Nucleus accumbens (tissue), 56 donors: ENCODE data around the gene FASLG.
A peak's percentile ranks its signal among the peaks of the same experiment; 100 is the strongest.

ENCODE experiments used
- DNase-seq, 56 donors: peaks; one replicate each; lab custom pipeline; 2025; lab: John Stamatoyannopoulos, UW

FASLG gene

DNA sequence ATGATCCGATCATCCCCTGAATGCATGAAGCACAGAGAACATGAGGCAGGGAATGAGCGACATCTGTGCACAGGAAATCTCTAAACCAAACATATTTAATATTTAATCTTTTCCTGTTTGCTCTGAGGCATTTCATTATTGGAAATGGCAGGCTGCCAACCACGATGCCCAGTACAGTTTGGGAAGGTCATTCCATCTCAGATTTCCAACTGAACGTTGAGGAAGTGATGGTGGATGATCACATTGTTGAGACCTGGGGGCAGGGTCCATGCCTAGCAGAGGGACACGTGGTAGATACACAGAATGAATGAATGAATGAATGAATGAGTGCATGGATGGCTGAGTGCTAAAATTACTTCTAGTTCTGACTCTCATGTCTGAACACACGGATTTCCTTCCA lies 15.9 kb upstream of the FASLG start:
- DNase-seq: no peak

DNA sequence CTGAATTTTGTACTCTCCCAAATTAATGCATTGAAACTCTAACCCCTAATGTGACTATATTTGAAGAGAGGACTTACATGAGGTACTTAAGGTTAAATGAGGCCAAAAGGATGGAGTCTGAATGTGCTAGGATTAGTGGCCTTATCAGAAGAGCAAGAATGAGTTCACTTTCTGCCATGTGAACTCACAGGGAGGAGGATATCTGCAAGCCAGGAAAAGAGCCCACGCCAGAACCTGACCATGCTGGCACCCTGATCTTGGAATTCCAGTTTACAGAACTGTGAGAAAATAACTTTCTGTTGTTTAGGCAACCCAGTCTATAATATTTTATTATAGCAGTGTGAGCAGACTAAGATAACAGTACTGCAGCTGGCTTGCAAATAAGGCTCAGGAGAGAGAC lies 12.2 kb upstream of the FASLG start:
- DNase-seq: no peak

DNA sequence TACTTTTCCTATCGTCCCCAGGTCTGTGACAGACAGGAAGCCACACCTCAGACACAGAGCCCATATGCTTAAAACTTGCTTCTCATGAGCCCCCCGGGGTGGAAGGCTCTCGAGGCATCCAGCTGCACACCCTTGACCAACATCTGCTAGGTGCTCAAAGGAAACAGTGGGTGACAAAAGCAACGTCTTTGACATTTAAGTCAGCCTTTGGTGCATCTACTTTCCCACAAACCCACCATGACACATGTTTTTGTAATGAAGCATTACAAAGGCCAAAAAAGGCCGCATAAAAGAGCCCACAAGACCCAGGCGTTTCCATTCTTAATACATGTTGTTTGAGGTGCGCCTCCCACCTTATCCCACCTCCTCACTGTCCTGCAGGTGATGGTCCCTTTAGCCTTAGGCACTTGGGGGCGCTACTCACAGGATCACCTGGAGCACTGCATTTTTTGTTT lies 11.8 kb upstream of the FASLG start:
- no peak for DNase-seq

DNA sequence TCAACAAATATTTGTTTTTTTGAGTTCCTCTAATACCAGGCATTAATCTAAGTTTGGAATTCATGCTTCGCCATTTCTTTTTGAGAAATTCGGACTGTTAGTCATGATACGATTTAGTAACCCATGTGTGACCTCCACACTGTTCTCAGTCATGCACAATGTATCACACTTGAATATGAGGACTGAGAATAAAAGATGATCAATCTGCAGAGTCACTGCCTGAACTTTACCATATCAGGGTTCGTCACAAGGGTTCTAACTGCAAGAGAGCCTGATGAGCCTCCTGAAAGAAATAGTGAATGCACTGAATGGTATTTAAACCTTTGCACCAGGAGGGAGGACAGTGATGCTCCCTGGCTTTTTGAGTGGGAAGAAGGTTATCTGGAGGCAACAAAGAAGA lies 10.9 kb upstream of the FASLG start:
- DNase-seq: no peak

DNA sequence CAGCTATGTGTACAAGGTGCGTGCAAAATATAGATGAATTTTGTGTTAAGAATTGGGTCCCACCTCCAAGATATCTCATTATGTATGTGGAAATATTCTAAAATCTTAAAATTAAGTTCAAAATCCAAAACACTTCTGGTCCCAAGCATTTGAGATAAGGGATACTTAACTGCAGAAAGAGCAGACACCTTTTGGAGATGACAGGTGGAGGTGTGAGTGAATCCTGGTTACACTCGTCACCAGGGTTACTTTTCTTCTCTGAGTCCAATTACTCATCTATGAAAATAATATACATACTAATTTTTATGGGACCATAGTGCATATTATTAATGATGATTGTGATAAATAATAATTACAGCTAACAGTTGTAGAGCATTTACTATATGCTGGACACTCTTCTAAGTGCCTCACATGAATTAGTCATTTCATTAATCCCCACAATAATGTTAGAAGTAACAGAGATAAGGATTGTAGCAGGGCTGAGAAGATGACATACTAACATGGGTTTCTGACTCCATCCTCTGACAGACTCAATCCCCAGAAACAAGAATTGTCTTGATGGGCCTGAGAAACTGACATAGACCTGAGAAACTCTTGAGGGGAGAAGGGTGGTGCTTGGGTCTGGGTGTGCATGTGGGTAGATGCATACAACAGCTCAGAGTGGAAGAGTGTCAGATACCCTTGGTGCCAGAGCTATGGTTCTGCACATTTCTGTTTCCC lies 8.3 kb upstream of the FASLG start:
- DNase-seq: no peak

DNA sequence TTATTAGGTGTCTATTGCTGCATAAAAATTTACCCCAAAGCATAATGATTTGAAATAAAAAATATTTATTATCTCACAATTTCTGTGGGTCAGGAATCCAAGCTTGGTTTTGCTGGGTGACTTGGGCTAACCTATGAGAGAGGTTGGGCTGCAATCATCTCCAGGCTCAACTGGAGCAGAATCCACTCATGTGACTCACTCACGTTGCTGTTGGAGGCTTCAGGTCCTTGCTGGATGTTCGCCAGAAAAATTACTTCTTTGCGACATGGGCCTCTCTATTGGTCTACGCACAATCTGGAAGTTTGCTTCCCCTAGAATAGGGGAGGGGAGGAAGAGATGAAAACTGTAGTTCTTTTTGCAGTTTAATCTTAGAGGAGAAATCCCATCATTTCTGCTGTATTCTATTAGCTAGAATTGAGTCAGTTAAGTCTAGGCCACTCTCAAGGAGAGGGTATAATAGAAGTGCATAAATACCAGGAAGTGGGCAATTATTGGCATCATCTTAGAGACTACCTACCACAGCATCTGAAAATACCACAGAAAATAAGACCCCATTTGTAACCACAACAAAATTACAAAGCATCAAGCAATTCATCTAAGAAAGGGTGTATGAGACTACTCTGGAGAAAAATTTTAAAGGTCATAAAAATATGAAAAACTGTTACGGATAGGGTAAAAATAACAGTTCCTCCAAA lies 5.7 kb upstream of the FASLG start:
- DNase-seq: no peak

DNA sequence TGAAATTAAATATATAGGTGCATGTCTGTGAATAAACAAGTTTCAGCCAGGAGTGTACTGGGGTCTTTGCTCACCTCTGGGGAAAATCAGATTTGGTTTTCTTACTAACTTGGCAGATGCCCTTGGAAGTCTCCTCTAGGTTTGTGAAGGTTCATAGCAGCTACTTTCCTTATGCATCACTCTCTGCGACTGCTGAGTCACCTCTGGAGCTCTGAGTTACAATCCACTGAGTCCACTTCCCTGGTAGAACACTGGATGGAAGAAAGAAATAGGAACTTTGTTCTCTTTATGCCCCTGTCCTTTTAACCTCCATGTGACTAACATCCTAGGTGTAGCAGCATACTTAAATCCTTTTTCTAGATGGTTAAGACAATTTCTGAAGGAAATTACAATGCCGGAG lies 4.4 kb upstream of the FASLG start:
- no peak for DNase-seq

DNA sequence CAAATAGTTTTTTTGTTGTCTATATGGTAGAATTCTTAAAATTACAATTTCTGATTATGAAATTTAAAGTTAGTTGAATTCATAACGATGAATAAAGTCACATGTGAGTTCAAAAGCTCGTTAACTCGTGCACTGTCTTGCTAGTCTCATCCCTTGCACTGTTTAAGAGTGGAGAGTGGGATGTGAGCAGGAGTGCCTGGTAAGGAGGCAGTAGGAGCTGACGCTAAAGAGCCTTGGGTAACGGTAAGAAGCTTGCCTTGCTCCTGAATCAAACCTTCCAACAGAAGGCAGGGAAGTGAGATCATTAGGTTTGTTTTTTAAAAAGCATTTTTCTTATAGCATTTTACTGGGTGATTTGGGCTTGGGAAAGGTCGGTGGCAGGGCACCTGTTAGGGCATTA lies 2.3 kb upstream of the FASLG start:
- no peak for DNase-seq

DNA sequence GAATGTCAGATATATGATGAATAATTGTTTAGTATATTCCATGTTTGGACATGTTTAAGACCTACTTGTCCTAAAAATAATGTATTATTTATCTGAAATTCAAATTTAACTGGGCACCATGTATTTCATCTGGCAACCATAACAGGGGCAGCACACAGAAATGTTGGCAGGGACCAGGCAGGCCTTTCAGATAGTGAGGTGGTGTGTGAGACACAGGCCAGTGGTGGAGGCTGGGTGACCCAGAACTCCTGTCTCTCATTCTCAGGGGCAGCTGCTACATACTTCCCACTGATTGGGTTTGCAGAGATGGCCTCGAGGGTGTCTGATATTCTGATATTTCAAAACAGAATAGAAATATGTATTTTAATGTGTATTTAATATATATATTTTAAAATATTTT lies 1.3 kb upstream of the FASLG start:
- peak in 4 of 56 donors; percentile 6 to 10 (median 6) for DNase-seq

DNA sequence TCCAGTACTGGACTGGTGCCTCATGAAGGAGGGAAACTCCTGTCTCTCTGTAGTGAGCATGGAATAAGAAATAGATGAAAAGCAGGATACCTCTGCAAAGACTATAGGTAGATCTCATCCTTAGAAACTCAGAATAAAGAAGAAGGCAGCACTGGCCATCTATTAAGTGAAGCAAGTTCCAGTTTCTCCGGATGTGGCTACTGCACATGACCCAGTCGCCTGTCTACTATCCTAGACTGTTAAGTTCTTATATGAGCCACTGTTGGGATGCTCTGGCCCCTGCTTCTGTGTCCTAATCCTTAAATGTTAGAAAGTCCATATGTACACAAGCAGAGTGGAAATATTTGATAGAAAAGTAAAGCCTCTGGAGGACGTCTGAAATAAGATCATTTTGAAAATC lies 2.2 kb downstream of the FASLG start:
- DNase-seq: no peak

DNA sequence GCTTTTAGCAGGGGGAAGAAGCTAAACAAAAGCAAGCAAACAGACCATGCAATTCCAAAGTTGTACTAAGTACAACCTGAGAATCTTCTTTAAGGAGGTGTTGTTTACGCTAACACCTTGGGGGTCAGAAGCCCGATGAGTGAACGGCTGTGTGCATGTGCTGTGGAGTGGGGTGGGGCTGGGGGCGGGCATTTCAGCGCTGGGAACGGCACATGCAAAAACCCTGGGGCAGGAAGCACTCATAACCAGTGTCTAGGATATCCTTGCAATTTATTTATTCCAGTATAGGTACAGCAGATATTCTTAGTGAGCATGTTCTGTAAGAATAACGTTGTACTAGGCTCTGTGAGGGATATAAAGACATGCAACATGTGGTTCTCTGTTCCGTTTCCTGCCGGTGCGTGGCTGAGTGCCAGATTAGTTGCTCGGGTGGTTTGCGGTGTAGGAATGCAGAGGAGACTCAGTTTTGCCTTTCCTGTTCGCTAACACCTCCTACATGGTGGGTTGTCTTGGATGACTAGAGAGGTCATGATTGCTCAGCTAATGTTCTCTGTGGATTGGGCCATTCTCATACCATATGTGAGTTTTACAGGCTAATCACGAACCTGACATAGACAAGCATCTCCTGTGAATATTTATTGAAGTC lies 3.7 kb downstream of the FASLG start:
- DNase-seq: peak in 1 of 56 donors; percentile 12

DNA sequence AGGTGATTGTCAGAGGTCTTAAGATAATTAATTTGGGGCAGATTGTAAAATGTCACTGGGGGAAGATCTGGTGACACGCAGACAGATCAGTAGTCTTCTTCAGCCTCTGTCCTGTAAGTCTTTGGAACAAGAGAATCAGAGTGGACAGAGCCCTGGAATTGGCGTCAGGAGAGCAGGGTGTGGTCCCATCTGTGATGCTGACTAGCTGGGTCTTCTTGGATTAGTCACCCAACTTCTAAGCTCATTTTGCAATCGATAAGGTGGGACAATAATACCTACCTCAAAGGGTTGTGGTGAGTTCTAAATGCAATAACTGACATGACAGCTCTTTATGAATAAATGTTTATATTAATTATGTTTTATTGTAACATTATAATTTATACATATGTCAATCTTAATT lies 4.8 kb downstream of the FASLG start:
- DNase-seq: no peak

DNA sequence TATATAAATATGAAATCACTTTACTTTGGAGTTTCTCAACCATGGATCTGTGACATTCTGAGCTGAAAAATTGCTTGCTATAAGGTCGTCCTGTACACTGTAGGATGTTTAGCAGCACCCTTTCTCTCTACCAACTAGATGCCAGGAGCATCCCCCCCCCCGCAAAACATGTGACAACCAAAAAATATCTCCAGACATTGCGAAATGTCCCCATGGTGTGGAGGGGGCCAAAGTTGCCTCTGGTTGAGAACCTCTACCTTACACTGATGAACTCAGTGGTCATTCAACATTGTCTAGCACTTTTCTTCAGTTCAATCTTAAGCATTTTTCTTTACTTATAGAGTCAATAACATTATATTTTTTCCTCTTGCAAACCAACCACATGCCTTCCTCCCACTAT lies 9.2 kb downstream of the FASLG start:
- DNase-seq: no peak

DNA sequence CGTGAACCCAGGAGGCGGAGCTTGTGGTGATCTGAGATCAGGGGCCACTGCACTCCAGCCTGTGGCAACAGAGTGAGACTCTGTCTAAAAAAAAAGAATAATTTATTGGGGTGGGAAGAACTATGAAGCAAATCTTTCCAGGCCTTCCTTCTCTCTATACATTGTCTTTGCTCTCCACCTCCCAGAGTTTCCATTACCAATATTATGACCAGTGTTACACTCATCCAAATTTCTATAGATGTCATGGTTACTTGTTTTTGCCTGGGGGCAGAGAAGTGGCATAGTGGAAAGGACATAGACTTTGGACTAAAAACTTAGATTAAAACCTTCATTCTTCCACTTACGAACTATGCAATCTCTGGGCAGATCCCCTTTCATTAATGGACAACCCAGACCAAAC lies 10.1 kb downstream of the FASLG start:
- no peak for DNase-seq

DNA sequence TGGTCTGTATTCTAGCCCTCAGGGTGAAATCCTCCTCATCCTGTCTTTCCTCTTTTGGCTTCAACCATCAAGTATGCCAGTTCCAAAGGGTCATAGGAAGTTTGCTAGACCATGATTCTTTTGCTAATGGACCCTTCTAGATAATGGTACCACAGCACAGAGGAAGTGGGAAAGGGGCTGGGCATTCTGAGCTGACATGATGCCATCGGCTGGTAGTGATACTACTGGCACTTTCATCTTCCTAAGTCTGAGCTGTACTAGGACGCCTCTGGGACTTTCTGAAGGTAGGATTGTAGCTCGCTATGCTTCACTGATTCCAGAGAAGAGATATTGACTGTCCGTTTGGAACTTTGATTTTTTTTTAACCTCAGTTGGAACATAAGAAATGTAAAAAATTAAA lies 11.4 kb downstream of the FASLG start:
- no peak for DNase-seq

DNA sequence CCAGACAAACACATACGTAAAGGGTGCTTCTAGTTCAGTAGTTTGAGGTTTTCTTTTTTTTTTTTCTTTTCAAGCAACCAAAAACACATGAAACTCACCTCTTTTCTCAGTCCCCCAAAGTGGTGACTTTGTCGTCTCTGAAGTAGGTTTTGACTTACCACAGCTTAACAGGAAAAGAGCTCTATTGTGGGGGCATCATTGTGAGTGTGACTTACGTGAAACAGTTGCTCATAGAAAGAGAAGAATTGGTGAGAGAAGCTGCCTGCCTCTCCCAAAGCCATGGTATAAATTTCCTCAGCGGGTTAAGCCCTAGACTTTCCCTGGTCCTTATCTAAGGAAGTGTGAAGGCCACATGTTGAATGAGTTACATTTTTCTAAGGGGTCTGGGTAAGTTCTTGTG lies 11.9 kb downstream of the FASLG start:
- no peak for DNase-seq

DNA sequence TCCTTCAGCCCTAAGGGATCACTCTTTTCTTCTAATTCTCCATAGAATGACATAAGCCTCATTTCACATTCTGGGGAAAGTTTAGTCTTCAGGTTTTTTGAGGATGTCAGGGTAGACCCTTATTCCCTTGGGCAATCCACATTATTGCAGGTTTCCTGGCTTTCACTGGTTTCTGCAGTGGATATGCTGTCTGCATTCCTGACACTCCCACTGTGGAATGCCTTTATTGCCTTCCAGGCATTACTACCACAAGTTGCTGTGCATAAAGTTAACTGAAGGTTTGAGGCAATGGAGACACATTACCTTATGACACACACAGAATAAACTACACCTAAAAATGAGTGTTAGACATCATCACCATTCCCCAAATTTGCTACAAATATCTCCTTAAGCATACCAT lies 12.7 kb downstream of the FASLG start:
- no peak for DNase-seq

DNA sequence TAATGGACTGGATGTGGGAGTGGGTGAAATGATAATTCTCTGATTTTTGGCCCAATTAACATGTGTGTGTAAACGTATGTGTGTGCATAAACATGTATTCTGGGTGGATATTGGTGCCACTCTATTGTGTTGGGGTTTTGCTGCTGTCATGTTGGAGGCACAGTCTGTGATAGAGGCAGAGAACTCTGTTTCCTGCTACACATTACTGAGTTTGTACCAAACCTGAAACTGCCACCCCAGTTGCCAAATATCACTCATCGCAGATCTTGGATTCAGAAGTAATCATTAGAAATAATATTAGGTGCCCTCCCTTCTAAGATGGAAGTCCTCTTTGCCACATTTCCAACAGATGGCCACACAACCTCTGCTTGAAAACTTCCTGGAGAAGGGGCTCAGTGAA lies 13.8 kb downstream of the FASLG start:
- DNase-seq: no peak

DNA sequence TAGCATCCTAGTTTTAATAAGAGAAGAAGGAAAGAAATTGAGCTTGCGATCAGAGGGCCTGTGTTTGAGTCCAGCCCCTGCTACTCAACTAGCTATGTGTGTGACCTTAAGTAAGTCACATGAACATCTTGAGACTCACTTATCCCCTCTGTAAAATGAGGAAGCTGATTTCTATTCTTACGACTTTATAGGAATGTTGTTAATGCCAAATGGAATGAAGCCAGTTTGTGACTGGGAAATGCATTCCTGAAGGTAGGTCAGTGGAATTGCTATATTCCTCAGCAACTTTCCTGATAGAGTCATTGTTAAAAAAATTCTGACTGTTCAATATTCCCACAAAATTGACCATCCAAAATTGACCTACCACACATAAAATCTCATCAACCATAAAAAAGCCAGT lies 14.9 kb downstream of the FASLG start:
- DNase-seq: no peak

DNA sequence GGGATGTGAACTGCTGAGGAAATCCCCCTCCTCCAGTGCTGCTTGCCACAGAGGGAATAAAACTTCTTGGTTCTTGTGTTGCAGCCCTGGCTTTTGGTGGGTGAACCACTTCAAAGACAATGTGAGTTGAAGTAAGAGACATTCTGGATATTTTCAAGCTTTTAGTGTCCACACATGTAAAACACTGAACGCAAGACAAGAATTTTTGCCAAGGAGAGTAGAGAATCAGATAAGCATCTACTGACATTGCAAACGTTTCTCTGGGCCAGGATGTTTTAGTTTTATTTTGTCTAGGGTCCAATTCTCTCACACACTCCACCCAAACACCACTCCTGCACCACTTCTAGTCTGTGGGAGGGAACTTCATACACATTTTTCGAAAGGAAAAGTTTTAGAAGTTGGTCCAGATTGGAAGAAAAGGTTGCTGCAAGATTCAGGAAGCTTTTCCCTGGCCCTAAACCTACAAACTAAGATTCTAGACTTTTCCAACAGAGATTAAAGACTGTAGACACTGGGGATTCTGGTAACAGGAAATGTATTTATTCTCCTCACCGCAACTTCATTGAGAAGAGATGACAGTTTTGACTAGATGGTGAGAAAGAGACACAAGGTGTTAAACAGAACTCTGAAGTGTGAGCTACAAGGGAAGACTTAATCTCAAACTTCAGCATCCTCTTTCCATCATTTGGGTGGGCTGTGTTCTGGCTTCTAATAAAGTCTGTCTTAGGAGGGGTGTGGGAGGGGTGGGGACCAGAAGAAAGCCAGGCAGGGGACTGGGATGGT lies 16.1 kb downstream of the FASLG start:
- no peak for DNase-seq
